IMR-90 (cell line): ENCODE results near the gene TNFRSF13B. TPM values are rescaled to one million over a fixed set of nuclear protein-coding genes. Genes with fewer than 3 reads are reported as not detected.

Experiments
- ATAC-seq: fragments of 200-7000 bp; cut with Tn5 transposase; 2 replicates; pipeline ENCODE4 v1.9.1; 2020; ENCODE audit warnings: low read depth, mild to moderate bottlenecking, moderate library complexity
- BruUV-seq: library from RNA; stranded (reverse); fragments of 400-500 nt; replicated peaks from 2 replicates; lab custom pipeline; 2021; lab: Mats Ljungman, UMichigan
- CTCF ChIA-PET: fragments of 300-600 bp; formaldehyde crosslinking; extraction: SDS; loops from one replicate; lab custom pipeline; 2021; ENCODE audit warnings: antibody characterized with exemption; lab: Yijun Ruan, JAX
- POLR2A ChIA-PET: fragments of 300-600 bp; sonication (Branson Sonifier 250); formaldehyde crosslinking; loops from one replicate; lab custom pipeline; 2022; ENCODE audit warnings: antibody characterized with exemption; ENCODE audit not compliant: unreplicated experiment; lab: Charles Lee
- DNase-seq: peaks from one replicate; pipeline ENCODE4 v3.0.0; 2013
- H2AFZ ChIP-seq: replicated peaks from 2 replicates; pipeline ENCODE3; 2013; ENCODE audit warnings: low read length, mild to moderate bottlenecking; ENCODE audit not compliant: poor library complexity
- H2AK5ac ChIP-seq: 2 replicates; pipeline ENCODE4 v1.6.1; 2013; ENCODE audit warnings: low read depth, low read length, inconsistent platforms
- H2AK9ac ChIP-seq: replicated peaks from 2 replicates; pipeline ENCODE3; 2013; ENCODE audit warnings: mild to moderate bottlenecking, low read depth, low read length, moderate library complexity; ENCODE audit not compliant: poor library complexity
- H2BK120ac ChIP-seq: 2 replicates; pipeline ENCODE4 v1.6.1; 2013; ENCODE audit warnings: low read depth, low read length, inconsistent platforms
- H2BK15ac ChIP-seq: 3 replicates; pipeline ENCODE4 v1.6.1; 2013; ENCODE audit warnings: low read depth, low read length, inconsistent platforms
- H2BK20ac ChIP-seq: 2 replicates; pipeline ENCODE4 v1.6.1; 2013; ENCODE audit warnings: low read depth, mild to moderate bottlenecking, inconsistent platforms, low read length, moderate library complexity
- H2BK5ac ChIP-seq: 2 replicates; pipeline ENCODE4 v1.6.1; 2013; ENCODE audit warnings: mild to moderate bottlenecking, low read depth, low read length, inconsistent platforms; ENCODE audit not compliant: poor library complexity, severe bottlenecking
- H3K14ac ChIP-seq: replicated peaks from 2 replicates; pipeline ENCODE4 v1.6.1; 2013; ENCODE audit warnings: low read depth, low read length, inconsistent platforms
- H3K18ac ChIP-seq: 2 replicates; pipeline ENCODE4 v1.6.1; 2013; ENCODE audit warnings: low read depth, low read length, control low read depth
- H3K23ac ChIP-seq: 2 replicates; pipeline ENCODE4 v1.6.1; 2013; ENCODE audit warnings: low read depth, low read length, inconsistent platforms
- H3K27ac ChIP-seq: 2 replicates; pipeline ENCODE4 v1.5.1; 2013; ENCODE audit warnings: mild to moderate bottlenecking, control low read depth, low read length; ENCODE audit not compliant: insufficient read depth
- H3K27me3 ChIP-seq: 2 replicates; pipeline ENCODE4 v1.6.1; 2013; ENCODE audit warnings: low read length; ENCODE audit not compliant: control insufficient read depth, insufficient read depth
- H3K36me3 ChIP-seq: 2 replicates; pipeline ENCODE4 v1.6.1; 2013; ENCODE audit warnings: low read length, mixed read lengths; ENCODE audit not compliant: control insufficient read depth, insufficient read depth
- H3K4ac ChIP-seq: 2 replicates; pipeline ENCODE4 v1.6.1; 2013; ENCODE audit warnings: low read depth, low read length, inconsistent platforms
- H3K4me1 ChIP-seq: 2 replicates; pipeline ENCODE4 v1.6.1; 2013; ENCODE audit warnings: low read length, mixed read lengths; ENCODE audit not compliant: control insufficient read depth, insufficient read depth
- H3K4me2 ChIP-seq: 2 replicates; pipeline ENCODE4 v1.6.1; 2013; ENCODE audit warnings: low read depth, mild to moderate bottlenecking, control low read depth, low read length, moderate library complexity
- H3K4me3 ChIP-seq: 2 replicates; pipeline ENCODE4 v1.5.1; 2013; ENCODE audit warnings: low read depth, mild to moderate bottlenecking, control low read depth, low read length, moderate library complexity; ENCODE audit not compliant: insufficient read depth
- H3K56ac ChIP-seq: 2 replicates; pipeline ENCODE4 v1.6.1; 2013; ENCODE audit warnings: low read length, inconsistent platforms; ENCODE audit not compliant: insufficient read depth; ENCODE audit errors: extremely low read depth
- H3K79me1 ChIP-seq, 2 experiments: 2 replicates each; pipeline ENCODE4 v1.6.1; 2013; ENCODE audit warnings: low read length in 2 of 2, inconsistent platforms in 1 of 2, low read depth in 1 of 2
- H3K9ac ChIP-seq: 2 replicates; pipeline ENCODE4 v1.6.1; 2013; ENCODE audit warnings: low read depth, low read length, control low read depth
- H3K9me1 ChIP-seq: 2 replicates; pipeline ENCODE4 v1.6.1; 2013; ENCODE audit warnings: low read length, inconsistent platforms; ENCODE audit not compliant: insufficient read depth
- H3K9me3 ChIP-seq: 2 replicates; pipeline ENCODE4 v1.6.1; 2013; ENCODE audit warnings: low read length; ENCODE audit not compliant: control insufficient read depth, insufficient read depth
- H4K20me1 ChIP-seq: 2 replicates; pipeline ENCODE4 v1.6.1; 2013; ENCODE audit warnings: low read length, inconsistent platforms; ENCODE audit not compliant: insufficient read depth
- H4K5ac ChIP-seq: 2 replicates; pipeline ENCODE4 v1.6.1; 2013; ENCODE audit warnings: mild to moderate bottlenecking, low read depth, low read length, control low read depth
- H4K8ac ChIP-seq, 2 experiments: 2 replicates each; pipeline ENCODE4 v1.6.1; 2013; ENCODE audit warnings: low read depth in 2 of 2, low read length in 2 of 2, control low read depth in 1 of 2, inconsistent platforms in 1 of 2
- H4K91ac ChIP-seq: 2 replicates; pipeline ENCODE4 v1.6.1; 2013; ENCODE audit warnings: low read depth, low read length, inconsistent platforms; ENCODE audit not compliant: insufficient read depth
- CEBPB ChIP-seq: IDR thresholded peaks from 2 replicates; pipeline ENCODE4 v1.6.1; 2012; ENCODE audit warnings: low read depth, low read length, improper control_type of control experiment
- CHD1 ChIP-seq: IDR thresholded peaks from 2 replicates; pipeline ENCODE4 v1.6.1; 2012; ENCODE audit warnings: low read depth, low read length, improper control_type of control experiment
- ELK1 ChIP-seq: fragments of 150-350 bp; IDR thresholded peaks from 2 replicates; pipeline ENCODE4 v1.6.1; 2016; ENCODE audit warnings: low read depth, mild to moderate bottlenecking, low read length, moderate library complexity, borderline replicate concordance
- FOS ChIP-seq: fragments of 150-350 bp; IDR thresholded peaks from 2 replicates; pipeline ENCODE4 v1.6.1; 2016; ENCODE audit warnings: low read depth, low read length
- MAZ ChIP-seq: IDR thresholded peaks from 2 replicates; pipeline ENCODE4 v1.6.1; 2012; ENCODE audit warnings: low read depth, mild to moderate bottlenecking, low read length, improper control_type of control experiment, moderate library complexity, borderline replicate concordance
- MXI1 ChIP-seq: IDR thresholded peaks from 2 replicates; pipeline ENCODE4 v1.6.1; 2012; ENCODE audit warnings: low read depth, mild to moderate bottlenecking, low read length, moderate library complexity, borderline replicate concordance
- NFE2L2 ChIP-seq: fragments of 150-350 bp; IDR thresholded peaks from 2 replicates; pipeline ENCODE4 v1.6.1; 2016; ENCODE audit warnings: low read depth, mild to moderate bottlenecking, low read length
- POLR2A ChIP-seq: IDR thresholded peaks from 2 replicates; pipeline ENCODE4 v1.6.1; 2012; ENCODE audit warnings: mild to moderate bottlenecking, low read depth, low read length
- RAD21 ChIP-seq: IDR thresholded peaks from 2 replicates; pipeline ENCODE4 v1.6.1; 2012; ENCODE audit warnings: low read length, improper control_type of control experiment
- RCOR1 ChIP-seq: IDR thresholded peaks from 2 replicates; pipeline ENCODE4 v1.6.1; 2012; ENCODE audit warnings: mild to moderate bottlenecking, low read length, improper control_type of control experiment; ENCODE audit not compliant: insufficient replicate concordance
- SMC3 ChIP-seq: fragments of 150-350 bp; IDR thresholded peaks from 2 replicates; pipeline ENCODE4 v1.6.1; 2016; ENCODE audit warnings: low read depth, mild to moderate bottlenecking, antibody characterized with exemption, low read length, moderate library complexity
- USF2 ChIP-seq: fragments of 150-350 bp; IDR thresholded peaks from 2 replicates; pipeline ENCODE4 v1.6.1; 2017; ENCODE audit warnings: mild to moderate bottlenecking, antibody characterized with exemption, low read length, low read depth
- WGBS, 2 experiments: methylation state at CpG; one replicate each; pipeline versions ENCODE4 v1.1.5 to v1.1.7; 2013; ENCODE audit warnings: missing lambda C conversion rate in 2 of 2; ENCODE audit not compliant: insufficient read length in 1 of 2; ENCODE audit errors: extremely low coverage in 2 of 2; 5-methylcytosine and 5-hydroxymethylcytosine counted together
- dilution Hi-C: fragments of 300-500 bp; cut with HindIII; formaldehyde crosslinking; loops from one replicate; pipeline ENCODE4 v1.14.3; 2018; ENCODE audit warnings: low sequenced_read_pairs; ENCODE audit not compliant: unreplicated experiment
- in situ Hi-C: fragments of 300-500 bp; cut with MboI; formaldehyde crosslinking; loops from 3 replicates; pipeline ENCODE4 v1.14.3; 2019; ENCODE audit warnings: low sequenced_read_pairs, inconsistent platforms, mixed read lengths
- intact Hi-C: fragments of 100-400 bp; cut with micrococcal nuclease; formaldehyde crosslinking; loops from 2 replicates; pipeline ENCODE4 v1.10.0; 2022
- polyA plus RNA-seq, 3 experiments: library from polyadenylated mRNA; depleted of rRNA; stranded (reverse); fragments of >200 nt; gene quantifications; 2 replicates each; pipeline ENCODE4 v1.2.3, GENCODE V29; 2012; ENCODE audit warnings: low replicate concordance in 1 of 3
- total RNA-seq: library from RNA; depleted of rRNA; stranded (reverse); fragments of >200 nt; gene quantifications from 2 replicates; pipeline ENCODE4 v1.2.3, GENCODE V29; 2012

TNFRSF13B gene
- total and polyA plus RNA-seq, 2 of the 4 experiments (the other 2 are of a cell fraction): not detected

GRCh38 chr17:16918443-16918842 is 53.5 kb downstream of the TNFRSF13B start (continued):
- no peak for TF ChIP-seq ELK1

GRCh38 chr17:16917671-16918394 is 54.1 kb downstream of the TNFRSF13B start:
- no peak overlapping the region for H2AK5ac ChIP-seq
- H3K9ac ChIP-seq: no peak overlapping the region
- H2AFZ ChIP-seq: no peak overlapping the region
- no peak overlapping the region for H4K91ac ChIP-seq
- peaks cover 28% of the 10 kb centered on the region for H3K27me3 ChIP-seq
- dilution Hi-C loops: no loop called here
- H3K56ac ChIP-seq: no peak overlapping the region
- ChIA-PET CTCF (no interaction called here), POLR2A (no interaction called here)
- H3K14ac ChIP-seq: no peak overlapping the region
- no peak overlapping the region for H2BK15ac ChIP-seq
- H2BK5ac ChIP-seq: no peak overlapping the region
- no peak overlapping the region for H3K27ac ChIP-seq
- no peak overlapping the region for H2BK120ac ChIP-seq
- H4K8ac ChIP-seq: no peak overlapping the region
- no peaks in the 10 kb centered on the region for H3K9me3 ChIP-seq
- H4K20me1 ChIP-seq: no peaks in the 10 kb centered on the region
- intact Hi-C loops: no loop called here
- in situ Hi-C loops: no loop called here
- no peaks in the 10 kb centered on the region for H3K4me1 ChIP-seq
- no peak overlapping the region for H2AK9ac ChIP-seq
- no peak overlapping the region for H3K23ac ChIP-seq
- TF ChIP-seq RAD21 (no peak), SMC3 (no peak), NFE2L2 (no peak), USF2 (no peak), FOS (no peak), MAZ (no peak), RCOR1 (no peak), POLR2A (no peak), MXI1 (no peak), CEBPB (no peak), CHD1 (no peak)
- H3K4me2 ChIP-seq: no peak overlapping the region
- H3K36me3 ChIP-seq: no peaks in the 10 kb centered on the region
- no peak overlapping the region for H3K4ac ChIP-seq
- no peak overlapping the region for H4K5ac ChIP-seq
- H2BK20ac ChIP-seq: no peak overlapping the region
- DNase-seq: no peak
- H3K4me3 ChIP-seq: no peak overlapping the region
- WGBS, 2 experiments: 21% methylated on average over 2 of the region's 7 CpGs; no CpG with 5 or more reads in 1 of the 2 experiments
- H3K18ac ChIP-seq: no peak overlapping the region
- no peaks in the 10 kb centered on the region for H3K79me1 ChIP-seq
- ATAC-seq: no peak
- no TSS peak for BruUV-seq
- no peaks in the 10 kb centered on the region for H3K9me1 ChIP-seq
